ENCODE results near the gene ATXN1. TPM values are rescaled to one million over a fixed set of nuclear protein-coding genes. Genes with fewer than 3 reads are reported as not detected.

Gene ATXN1
- total RNA-seq, 1 donor from 2014 or later = 23.7 TPM

DNA sequence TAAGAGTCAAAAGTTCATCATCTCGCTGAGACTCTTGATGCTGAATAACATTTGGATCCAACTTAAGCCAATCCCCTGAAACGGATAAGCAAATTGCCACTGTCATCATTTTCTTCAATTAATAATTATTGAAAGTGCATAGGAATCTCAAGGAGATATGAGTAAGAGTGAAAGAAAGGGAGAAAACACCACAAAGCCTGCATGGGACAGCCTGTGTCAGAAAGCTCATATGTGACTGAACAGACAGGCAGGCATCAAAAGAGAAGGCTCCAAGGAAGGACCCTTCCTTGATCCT, 13.3 kb downstream of the ATXN1 start:
- no peak for DNase-seq (ENCODE audit: extremely low read depth, low read depth, low spot score)

DNA sequence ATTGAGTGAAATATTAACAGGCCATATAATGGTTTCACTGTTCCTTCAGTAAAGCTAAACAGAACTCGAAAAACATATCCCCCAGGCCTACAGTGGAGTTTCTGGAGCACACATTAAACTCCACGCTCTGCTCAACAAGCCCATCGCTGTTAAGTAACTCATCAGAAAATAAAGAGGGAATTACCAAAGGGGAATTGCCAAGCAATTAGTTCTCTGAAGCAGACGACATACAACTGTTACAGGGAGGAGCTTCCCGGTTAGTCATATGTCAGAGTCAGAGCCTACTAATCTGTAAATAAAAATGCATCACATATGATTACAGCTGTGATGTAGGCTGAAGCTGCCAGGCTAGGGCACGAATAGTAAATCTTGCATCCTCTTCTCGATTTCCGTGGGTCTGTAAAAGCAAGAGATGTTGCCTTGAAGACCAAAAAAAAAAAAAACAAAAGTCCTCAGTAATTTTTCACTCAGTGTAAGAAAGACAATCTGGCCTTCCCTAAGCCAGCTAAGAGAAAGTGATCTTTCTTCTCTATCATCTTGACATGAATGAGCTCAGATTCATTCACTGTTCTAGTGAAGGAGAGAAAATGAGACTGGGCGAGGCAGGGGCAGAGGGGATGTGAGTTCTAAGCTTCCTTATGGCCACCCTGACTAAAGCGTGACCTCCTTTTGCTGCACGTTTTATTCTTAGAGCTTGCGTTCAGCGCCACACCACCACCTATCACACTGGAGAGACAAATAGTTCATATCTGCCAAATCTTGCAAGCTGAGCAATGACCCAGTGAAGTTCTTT, 13.8 kb downstream of the ATXN1 start:
- DNase-seq (ENCODE audit: extremely low read depth, low read depth, low spot score) = no peak

DNA sequence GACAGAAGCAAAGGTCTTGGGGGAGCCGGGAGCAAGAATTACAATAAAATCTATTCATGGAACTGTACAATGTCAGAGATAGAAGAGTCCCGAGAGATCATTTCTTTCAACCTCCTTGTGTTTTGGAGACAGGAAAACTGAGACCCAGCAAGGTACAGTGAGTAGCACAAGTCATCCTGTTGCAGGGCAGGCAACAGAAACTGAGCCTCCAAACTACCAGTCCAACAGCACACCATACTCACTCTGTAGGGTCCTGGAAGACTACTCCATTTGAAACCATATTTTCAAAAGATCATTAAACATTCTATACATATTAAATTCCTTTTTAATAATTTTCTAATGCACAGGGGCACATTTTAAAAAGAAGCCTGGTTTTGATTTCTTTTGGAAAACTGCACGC, 14.4 kb downstream of the ATXN1 start:
- DNase-seq (ENCODE audit: extremely low read depth, low read depth, low spot score) = no peak

DNA sequence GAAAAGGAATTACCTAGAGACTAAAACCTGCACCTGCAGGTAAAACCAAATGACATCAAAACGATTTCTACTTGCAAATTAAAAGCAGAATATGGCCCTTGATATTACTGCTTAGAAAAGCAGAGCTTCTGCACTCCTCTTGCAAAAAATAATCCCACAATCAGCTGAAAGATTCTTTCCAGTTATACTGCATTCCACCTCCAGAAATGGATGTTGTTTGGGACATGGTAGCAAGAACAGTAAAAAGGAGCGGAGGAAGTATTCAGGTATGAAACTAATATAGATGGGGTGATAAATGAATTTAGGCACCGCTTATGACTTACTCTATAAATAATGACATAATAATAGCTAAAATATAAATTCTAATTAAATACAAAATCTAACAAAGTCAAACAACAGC, 14.9 kb downstream of the ATXN1 start:
- no peak for DNase-seq (ENCODE audit: extremely low read depth, low read depth, low spot score)

GRCh38 chr6:16743664-16744210, 17.5 kb downstream of the ATXN1 start:
- DNase-seq (ENCODE audit: extremely low read depth, low read depth, low spot score) = no peak

GRCh38 chr6:16742116-16742515, 19.1 kb downstream of the ATXN1 start:
- DNase-seq (ENCODE audit: extremely low read depth, low read depth, low spot score) = no peak

DNA sequence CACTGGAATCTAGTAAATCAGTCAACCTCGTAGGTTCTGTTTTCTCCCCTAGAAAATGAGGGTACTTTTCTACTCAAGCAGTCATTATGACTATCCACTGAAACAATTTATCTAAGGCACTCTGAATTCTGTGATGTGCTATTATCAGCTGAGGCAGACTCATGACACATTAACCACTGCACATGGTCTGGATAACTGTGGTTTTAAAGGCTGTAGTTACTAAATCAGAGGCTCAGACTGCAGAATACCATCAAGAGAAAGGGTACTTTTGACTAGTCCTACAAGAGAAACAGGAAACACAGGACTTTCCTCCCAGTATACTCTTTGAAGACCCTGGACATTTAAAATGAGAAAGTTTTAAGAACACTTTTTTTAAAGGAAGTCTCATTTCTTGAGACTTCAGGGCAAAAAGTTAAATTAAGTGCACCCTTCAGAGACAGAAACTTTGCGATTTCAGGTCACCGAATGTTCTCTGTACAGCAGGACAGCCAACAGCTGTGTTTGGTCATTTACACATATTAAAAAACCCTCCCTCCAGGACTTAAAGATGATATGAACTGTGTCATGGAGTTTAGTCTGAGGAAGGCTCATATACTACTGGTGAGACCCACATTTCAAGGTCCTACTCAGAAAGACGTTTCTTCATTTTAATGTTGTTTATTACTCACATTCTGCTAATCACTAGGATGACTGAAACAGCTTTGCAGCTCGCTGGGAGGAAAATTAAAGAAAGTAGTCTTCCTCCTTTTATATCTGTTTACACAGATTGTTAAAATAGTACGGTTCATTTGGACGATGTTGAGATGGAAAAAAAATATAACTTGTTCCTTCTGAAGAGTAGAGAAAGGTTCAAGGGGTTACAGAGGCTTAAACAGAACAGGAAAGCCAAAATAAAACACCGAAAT, 19.9 kb downstream of the ATXN1 start:
- no peak for DNase-seq (ENCODE audit: extremely low read depth, low read depth, low spot score)

GRCh38 chr6:16740097-16740496, 21.2 kb downstream of the ATXN1 start:
- DNase-seq (ENCODE audit: extremely low read depth, low read depth, low spot score) = no peak

DNA sequence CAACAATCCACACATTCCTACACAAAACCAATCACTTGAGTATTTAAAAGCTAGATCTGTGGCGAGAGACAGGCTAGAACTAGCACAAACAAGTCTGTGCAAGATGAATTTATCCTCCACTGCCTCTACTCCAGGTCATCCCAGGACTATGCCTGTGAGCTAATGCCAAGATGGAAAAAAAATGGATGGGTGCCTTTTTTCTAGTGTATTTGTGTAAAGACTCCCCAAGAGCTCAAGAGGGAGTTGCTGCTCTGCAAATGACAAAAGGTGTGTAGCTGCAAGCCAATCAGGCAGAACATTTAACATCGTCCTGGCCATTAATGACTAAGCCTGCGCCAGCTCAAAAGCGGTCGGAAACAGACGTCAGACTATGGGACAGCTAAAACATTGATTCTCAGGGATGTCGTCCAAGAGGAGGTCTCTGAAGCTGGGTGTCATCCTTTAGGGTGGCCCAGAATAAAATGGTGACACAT, 21.9 kb downstream of the ATXN1 start:
- no peak for DNase-seq (ENCODE audit: extremely low read depth, low read depth, low spot score)

DNA sequence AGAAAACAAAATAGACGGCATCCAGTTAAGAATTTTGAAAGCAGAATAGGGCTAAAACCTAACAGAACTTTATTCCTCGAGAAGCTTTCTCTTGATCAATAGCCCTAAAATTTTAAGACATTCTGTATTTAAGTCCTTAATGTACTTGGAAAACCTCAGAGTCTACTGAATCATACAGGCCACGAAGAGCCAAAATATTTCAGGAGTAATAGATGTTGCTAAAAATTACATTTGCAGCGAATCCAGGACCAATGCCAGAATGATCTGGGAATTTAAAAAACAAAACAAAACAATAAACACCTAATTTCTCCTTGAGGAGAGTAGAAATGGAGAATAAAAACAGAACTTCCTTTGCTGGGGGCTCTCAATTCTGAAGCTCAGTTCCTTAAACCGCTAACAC, 23.3 kb downstream of the ATXN1 start:
- DNase-seq (ENCODE audit: extremely low read depth, low read depth, low spot score) = no peak

GRCh38 chr6:16736856-16737775, 24.1 kb downstream of the ATXN1 start:
- DNase-seq (ENCODE audit: extremely low read depth, low read depth, low spot score) = no peak

DNA sequence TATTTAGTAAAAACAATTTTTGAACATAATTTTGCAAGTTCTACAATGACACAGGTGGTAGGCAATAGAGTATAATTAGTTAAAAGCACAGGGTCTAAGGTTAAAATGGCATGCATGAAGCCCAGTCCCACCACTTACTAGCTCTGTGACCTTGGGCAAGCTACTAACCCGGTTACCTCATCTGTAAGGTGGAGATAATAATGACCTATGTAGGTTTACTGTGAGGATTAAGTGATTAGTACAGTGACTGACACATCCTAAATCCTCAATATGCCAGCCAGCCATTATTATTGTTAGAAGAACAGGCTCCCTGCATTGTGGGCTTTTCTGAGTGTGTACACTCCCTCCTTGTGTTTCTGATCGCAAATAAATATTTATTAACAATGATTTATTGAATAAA, 26.2 kb downstream of the ATXN1 start:
- no peak for DNase-seq (ENCODE audit: extremely low read depth, low read depth, low spot score)

GRCh38 chr6:16733085-16733484, 28.2 kb downstream of the ATXN1 start:
- DNase-seq (ENCODE audit: extremely low read depth, low read depth, low spot score) = no peak

DNA sequence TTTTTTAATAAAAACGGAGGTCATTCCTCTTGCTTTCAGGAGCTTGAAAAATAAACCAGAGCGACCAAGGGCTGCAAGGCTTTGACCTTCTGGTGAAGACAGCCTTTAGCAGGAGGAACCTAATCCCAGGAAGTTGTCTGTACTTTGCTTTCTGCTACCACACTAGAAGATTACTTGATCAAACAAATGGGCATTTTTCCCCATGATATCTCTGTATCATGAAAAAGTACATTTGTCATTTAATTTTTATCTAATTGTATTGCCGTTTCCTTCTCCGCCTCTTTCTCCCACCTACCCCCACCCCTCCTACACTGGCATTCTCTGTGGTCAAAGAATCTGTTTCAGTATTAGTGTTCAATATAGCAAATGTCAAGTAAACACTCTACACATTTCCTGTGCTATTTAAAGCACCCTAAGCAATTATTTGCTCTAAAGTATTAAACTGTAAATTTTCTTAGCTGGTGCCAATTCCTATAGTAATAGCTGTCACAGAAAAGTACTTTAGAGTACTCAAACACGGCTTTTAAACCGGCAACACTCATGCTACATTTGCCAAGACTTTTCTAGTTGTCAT, 29.7 kb downstream of the ATXN1 start:
- no peak for DNase-seq (ENCODE audit: extremely low read depth, low read depth, low spot score)

GRCh38 chr6:16730738-16731477, 30.4 kb downstream of the ATXN1 start:
- DNase-seq (ENCODE audit: extremely low read depth, low read depth, low spot score) = no peak

DNA sequence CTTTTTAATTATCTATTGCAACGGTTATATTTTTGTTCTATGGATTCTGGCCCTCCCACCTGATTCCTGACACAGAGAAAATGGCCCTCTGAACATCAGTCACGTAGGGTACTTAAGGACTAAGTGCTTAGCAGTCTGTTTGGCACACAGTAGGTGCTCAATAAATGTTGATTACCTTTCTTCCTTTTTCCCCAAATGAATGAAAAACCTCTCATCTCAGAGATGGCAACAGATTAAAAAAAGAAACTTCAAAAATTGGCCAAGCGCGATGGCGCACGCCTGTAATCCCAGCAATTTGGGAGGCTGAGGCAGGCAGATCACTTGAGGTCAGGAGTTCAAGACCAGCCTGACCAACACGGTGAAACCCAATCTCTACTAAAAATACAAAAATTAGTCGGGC, 31.5 kb downstream of the ATXN1 start:
- no peak for DNase-seq (ENCODE audit: extremely low read depth, low read depth, low spot score)

DNA sequence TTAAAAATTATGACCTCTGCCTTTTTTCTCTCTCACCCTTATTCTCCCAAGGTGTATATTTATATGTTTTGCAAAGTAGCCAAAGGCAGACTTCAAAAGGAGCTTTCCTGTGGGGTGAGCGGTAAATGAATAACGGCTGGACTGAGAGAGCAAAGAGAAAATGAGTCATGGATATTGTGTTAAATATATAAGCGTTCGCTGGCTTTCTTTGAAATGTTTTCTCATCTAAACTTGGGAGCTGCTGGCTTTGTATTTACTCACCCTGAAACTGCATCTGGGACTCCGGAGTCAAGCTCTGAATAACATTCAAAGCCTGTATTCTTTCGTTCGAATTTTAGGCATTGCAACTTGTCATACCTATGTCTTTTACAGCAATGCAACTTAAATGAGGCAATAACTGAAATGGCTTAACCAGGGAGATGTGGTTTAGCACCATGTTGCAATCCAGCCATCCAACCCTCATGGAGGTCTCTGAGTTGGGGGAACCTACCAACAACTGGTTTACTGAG, 32.0 kb downstream of the ATXN1 start:
- DNase-seq (ENCODE audit: extremely low read depth, low read depth, low spot score) = no peak

- no peak for DNase-seq (ENCODE audit: extremely low read depth, low read depth, low spot score)
These were observed 32.6 kb downstream of the ATXN1 start for GRCh38 chr6:16728513-16729182.

GRCh38 chr6:16727996-16728395, 33.3 kb downstream of the ATXN1 start:
- no peak for DNase-seq (ENCODE audit: extremely low read depth, low read depth, low spot score)
